IPS-18c (cell line): Measurements from ENCODE around the gene ZNF532.

Experiments
- H3K4me3 ChIP-seq: 2 replicates; pipeline ENCODE4 v1.7.0; 2013; ENCODE audit warnings: low read depth, mild to moderate bottlenecking, low read length, moderate library complexity; ENCODE audit not compliant: insufficient read depth
- H3K9me3 ChIP-seq: one replicate; pipeline ENCODE4 v1.6.1; 2013; ENCODE audit warnings: mild to moderate bottlenecking, low read length, moderate library complexity; ENCODE audit not compliant: control insufficient read depth, insufficient read depth

ZNF532 gene

GRCh38 chr18:58970943-58971790, 106.5 kb downstream of the ZNF532 start:
- Histone ChIP-seq H3K9me3 (no peaks in the 10 kb centered on the region), H3K4me3 (no peak overlapping the region)

- Histone ChIP-seq H3K4me3 (no peak overlapping the region), H3K9me3 (no peaks in the 10 kb centered on the region)
Observed at GRCh38 chr18:58975296-58975695, 110.6 kb downstream of the ZNF532 start.

DNA sequence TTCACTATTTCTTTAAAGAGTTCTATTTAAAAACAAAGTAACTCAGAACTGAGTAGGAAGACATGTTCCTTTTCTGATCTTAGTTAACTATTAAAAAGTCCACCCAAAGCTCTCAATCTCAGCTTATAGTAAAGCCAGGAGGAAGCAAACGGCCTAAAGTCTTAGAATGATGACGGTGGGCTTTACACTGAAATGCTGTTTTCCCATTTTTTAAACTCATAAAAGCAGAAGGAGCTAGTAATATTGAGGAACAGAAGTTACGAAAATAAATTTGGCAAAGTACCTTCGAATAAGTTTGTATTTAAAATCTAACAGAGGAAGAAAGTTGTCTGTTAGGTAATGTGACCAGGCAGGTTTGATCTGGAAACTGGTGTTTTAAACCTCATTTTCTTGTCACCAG, 111.1 kb downstream of the ZNF532 start:
- H3K9me3 ChIP-seq, result no peaks in the 10 kb centered on the region
- no peak overlapping the region for H3K4me3 ChIP-seq

DNA sequence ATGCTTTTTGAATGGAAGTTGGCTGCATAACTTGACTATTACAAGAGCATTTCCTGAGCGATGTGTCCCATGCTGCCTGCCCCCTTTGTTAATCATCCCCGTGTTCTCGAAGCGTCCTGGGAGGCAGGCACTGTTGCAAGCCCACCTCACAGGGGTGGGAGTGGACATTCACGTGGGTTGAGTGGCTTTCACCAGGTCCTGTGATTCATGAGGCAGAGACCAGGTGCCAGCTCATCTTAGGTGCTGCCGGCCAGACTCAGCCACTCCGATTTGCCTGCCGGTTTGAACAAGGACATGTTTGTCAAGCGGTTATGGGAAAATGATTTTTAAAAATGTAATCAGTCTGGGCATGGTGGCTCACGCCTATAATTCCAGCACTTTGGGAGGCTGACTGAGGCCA, 112.5 kb downstream of the ZNF532 start:
- no peak overlapping the region for H3K4me3 ChIP-seq

DNA sequence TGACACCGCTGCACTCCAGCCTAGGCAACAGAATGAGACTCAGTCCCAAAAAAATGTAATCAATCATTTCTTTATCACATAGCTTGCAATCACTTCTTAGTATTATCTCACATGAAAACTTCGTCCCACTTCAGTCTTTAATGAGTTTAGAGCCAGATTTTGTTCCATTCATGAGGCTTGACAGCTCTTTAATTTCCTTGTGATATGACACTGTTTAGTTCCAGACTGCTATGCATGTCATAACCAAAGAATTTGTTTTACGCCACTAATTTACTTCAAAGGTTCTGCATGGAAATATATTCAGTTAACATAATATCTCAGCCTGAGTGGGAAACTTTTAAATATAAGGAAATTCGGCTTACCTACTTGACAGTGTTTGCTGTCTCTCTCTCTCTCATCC, 113.1 kb downstream of the ZNF532 start:
- Histone ChIP-seq H3K4me3 (no peak overlapping the region), H3K9me3 (no peaks in the 10 kb centered on the region)

More for the DNA sequence above, 112.5 kb downstream of the ZNF532 start:
- H3K9me3 ChIP-seq, result no peaks in the 10 kb centered on the region

- H3K4me3 ChIP-seq, result no peak overlapping the region
Observed at GRCh38 chr18:58978916-58979315, 114.2 kb downstream of the ZNF532 start.

GRCh38 chr18:58979615-58980014, 114.9 kb downstream of the ZNF532 start:
- Histone ChIP-seq H3K9me3 (no peaks in the 10 kb centered on the region), H3K4me3 (no peak overlapping the region)

More at GRCh38 chr18:58978916-58979315, 114.2 kb downstream of the ZNF532 start:
- no peaks in the 10 kb centered on the region for H3K9me3 ChIP-seq

DNA sequence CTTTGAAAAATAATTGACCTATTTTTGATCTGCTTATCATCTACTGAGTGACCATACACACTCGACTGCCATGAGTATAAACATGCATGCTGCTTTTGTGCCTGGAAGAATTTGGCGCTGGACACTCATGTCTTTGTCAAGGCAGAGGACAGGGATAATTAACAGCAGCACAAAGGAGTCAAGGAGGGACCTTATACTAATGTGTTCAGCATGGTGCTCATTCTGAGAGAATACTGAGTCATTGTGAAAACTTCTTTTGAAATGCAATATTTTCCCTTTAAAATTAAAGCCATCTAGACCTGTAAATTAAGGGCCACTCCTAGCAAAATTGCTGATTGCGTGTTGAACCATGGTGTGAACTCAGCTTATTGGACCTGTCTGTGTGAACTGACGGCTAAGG, 116.3 kb downstream of the ZNF532 start:
- Histone ChIP-seq H3K9me3 (no peaks in the 10 kb centered on the region), H3K4me3 (no peak overlapping the region)

GRCh38 chr18:58983260-58984155, 118.8 kb downstream of the ZNF532 start:
- no peak overlapping the region for H3K4me3 ChIP-seq
- H3K9me3 ChIP-seq, result no peaks in the 10 kb centered on the region

GRCh38 chr18:58988600-58988999, 123.9 kb downstream of the ZNF532 start:
- no peaks in the 10 kb centered on the region for H3K9me3 ChIP-seq
- H3K4me3 ChIP-seq, result no peak overlapping the region

GRCh38 chr18:58989184-58989759, 124.6 kb downstream of the ZNF532 start:
- Histone ChIP-seq H3K4me3 (no peak overlapping the region), H3K9me3 (no peaks in the 10 kb centered on the region)

DNA sequence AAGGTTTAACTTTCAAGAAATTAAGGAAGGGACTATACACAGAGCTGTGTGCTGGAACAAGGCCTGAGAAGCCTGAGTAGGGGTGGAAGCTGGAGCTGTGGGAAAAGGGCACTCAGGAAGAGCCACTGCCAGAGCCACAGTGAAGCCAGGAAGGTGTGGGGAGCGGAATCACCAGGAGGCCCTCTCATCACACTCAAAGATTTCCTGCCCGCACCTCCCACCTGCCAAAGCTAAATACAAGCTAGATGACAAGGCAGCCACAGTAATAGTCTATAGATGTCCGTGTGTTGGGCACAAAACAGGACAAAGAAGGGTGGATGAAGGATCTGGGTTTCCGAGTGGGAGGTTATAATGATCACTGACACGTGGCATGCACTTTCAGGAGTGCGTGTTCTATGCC, 126.0 kb downstream of the ZNF532 start:
- no peak overlapping the region for H3K4me3 ChIP-seq
- no peaks in the 10 kb centered on the region for H3K9me3 ChIP-seq

DNA sequence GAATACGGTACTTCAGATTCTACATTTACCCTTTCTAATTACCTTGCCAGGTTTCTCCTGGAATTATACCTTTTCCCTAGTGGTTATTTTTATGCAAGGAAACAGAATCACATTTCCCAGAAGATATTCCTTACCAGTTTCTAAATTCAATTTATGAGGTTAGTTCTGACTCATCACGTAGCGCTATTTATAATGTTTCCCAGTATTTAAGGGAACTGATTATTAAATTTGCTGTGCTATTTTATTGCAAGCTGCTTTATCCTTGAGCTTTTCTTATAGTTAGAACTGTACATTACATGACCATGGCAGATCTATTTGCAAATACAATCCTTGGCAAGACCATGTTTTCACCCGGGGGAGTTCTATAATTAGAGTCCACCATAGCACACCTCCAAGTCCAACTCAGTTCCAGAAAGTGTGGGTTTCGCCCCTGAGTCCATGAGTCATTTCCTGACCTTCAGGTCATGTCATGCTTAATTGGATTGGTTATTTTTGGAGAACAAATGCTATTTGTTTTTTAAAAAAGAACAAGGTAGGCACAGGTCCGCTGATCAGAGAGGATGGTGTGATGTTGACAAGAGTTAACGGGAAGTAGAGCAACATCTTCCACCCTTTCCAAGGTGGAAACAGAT, 126.6 kb downstream of the ZNF532 start:
- Histone ChIP-seq H3K4me3 (no peak overlapping the region), H3K9me3 (no peaks in the 10 kb centered on the region)

- no peaks in the 10 kb centered on the region for H3K9me3 ChIP-seq
- H3K4me3 ChIP-seq, result no peak overlapping the region
Observed at GRCh38 chr18:58992301-58993231, 127.9 kb downstream of the ZNF532 start.

DNA sequence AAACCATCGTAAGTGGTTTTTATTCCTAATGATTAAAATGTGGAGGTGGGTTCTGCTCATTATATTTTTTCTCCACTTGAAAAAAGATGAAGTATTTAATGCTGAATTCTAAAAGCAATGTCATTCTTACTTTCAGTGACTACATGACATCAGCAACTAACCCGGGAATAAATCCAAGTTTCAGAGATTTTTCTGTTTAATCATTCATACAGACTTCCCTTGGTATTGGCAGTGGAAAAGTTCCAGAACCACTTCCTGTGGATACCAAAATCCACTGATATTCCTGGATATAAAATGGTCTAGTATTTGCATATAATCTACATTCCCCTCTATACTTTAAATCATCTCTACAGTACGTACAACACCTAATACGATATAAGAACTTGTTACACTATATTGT, 128.6 kb downstream of the ZNF532 start:
- Histone ChIP-seq H3K9me3 (no peaks in the 10 kb centered on the region), H3K4me3 (no peak overlapping the region)

- Histone ChIP-seq H3K4me3 (no peak overlapping the region), H3K9me3 (no peaks in the 10 kb centered on the region)
Observed at GRCh38 chr18:58995663-58996062, 131.0 kb downstream of the ZNF532 start.
